Endothelial cell of umbilical vein (primary cell): ENCODE results near the gene TMEM87A. TPM values are rescaled to one million over a fixed set of nuclear protein-coding genes. Genes with fewer than 3 reads are reported as not detected.
A peak's percentile ranks its signal among the peaks of the same experiment; 100 is the strongest.

Source experiments
- BruUV-seq: library from RNA; stranded (reverse); fragments of 400-500 nt; replicated peaks from 2 replicates; lab custom pipeline; 2021; lab: Mats Ljungman, UMichigan
- CTCF ChIA-PET: fragments of 300-600, 350-600 bp; sonication (Branson Sonifier 250); formaldehyde crosslinking; loops from one replicate; lab custom pipeline; 2021; ENCODE audit warnings: antibody characterized with exemption, inconsistent platforms; lab: Charles Lee
- POLR2A ChIA-PET: fragments of 300-600, 350-600 bp; sonication (Branson Sonifier 250); formaldehyde crosslinking; loops from one replicate; lab custom pipeline; 2021; ENCODE audit warnings: antibody characterized with exemption, inconsistent platforms; lab: Charles Lee
- DNase-seq: peaks from one replicate; pipeline ENCODE4 v3.0.0-alpha.2; 2011; ENCODE audit warnings: low read depth, low spot score
- FAIRE-seq: peaks from 2 replicates; lab custom pipeline; 2011; peaks lifted over from hg19 to GRCh38; lab: Jason Lieb, UNC
- H2AFZ ChIP-seq: 2 replicates; pipeline ENCODE4 v1.6.0; 2012; ENCODE audit warnings: low read depth, low read length, control low read depth, inconsistent platforms
- H3K27ac ChIP-seq: 2 replicates; pipeline ENCODE4 v1.5.1; 2011; ENCODE audit warnings: low read depth, mild to moderate bottlenecking, control low read depth, low read length, moderate library complexity; ENCODE audit not compliant: insufficient read depth
- H3K27me3 ChIP-seq, 2 experiments: 2 replicates each; pipeline versions ENCODE4 v1.6.0 to v1.6.1; 2011; ENCODE audit warnings: low read length in 2 of 2, mixed read lengths in 1 of 2; ENCODE audit not compliant: control insufficient read depth in 2 of 2, insufficient read depth in 2 of 2
- H3K36me3 ChIP-seq, 2 experiments: 2 replicates in 1 of 2; 3 replicates in 1 of 2; pipeline ENCODE4 v1.5.1; 2011; ENCODE audit warnings: low read length in 2 of 2, mild to moderate bottlenecking in 1 of 2, moderate library complexity in 1 of 2; ENCODE audit not compliant: control insufficient read depth in 2 of 2, insufficient read depth in 2 of 2; ENCODE audit errors: extremely low read depth in 1 of 2
- H3K4me1 ChIP-seq: 3 replicates; pipeline ENCODE4 v1.5.1; 2011; ENCODE audit warnings: mild to moderate bottlenecking, low read length; ENCODE audit not compliant: control insufficient read depth, insufficient read depth; ENCODE audit errors: extremely low read depth
- H3K4me2 ChIP-seq: 2 replicates; pipeline ENCODE4 v1.6.1; 2011; ENCODE audit warnings: low read length, control low read depth, mixed read lengths; ENCODE audit not compliant: insufficient read depth
- H3K4me3 ChIP-seq, 3 experiments: fragments of 200-600 bp in 1 of 3; sonication (generic), shearing (Covaris generic) in 1 of 3; replicated peaks in 1 of 3; 2 replicates each; pipeline ENCODE4 v1.5.1; 2011 to 2016; ENCODE audit warnings: control low read depth in 3 of 3, low read length in 3 of 3, mild to moderate bottlenecking in 2 of 3, inconsistent platforms in 1 of 3, low read depth in 1 of 3, moderate library complexity in 1 of 3; ENCODE audit not compliant: insufficient read depth in 1 of 3
- H3K79me2 ChIP-seq: 2 replicates; pipeline ENCODE4 v1.6.0; 2012; ENCODE audit warnings: low read length, inconsistent platforms; ENCODE audit not compliant: control insufficient read depth, insufficient read depth
- H3K9ac ChIP-seq: replicated peaks from 2 replicates; pipeline ENCODE3; 2011; ENCODE audit warnings: low read length, control low read depth; ENCODE audit not compliant: insufficient read depth; ENCODE audit errors: extremely low read depth
- H3K9me1 ChIP-seq: replicated peaks from 3 replicates; pipeline ENCODE4 v1.6.0; 2011; ENCODE audit warnings: mild to moderate bottlenecking, low read length; ENCODE audit not compliant: control insufficient read depth, insufficient read depth; ENCODE audit errors: extremely low read depth
- H3K9me3 ChIP-seq: replicated peaks from 2 replicates; pipeline ENCODE4 v1.5.1; 2012; ENCODE audit warnings: low read length, inconsistent platforms; ENCODE audit not compliant: control insufficient read depth, insufficient read depth
- H4K20me1 ChIP-seq: replicated peaks from 2 replicates; pipeline ENCODE3; 2011; ENCODE audit warnings: mild to moderate bottlenecking, low read length; ENCODE audit not compliant: control insufficient read depth, insufficient read depth; ENCODE audit errors: extremely low read depth
- EZH2 ChIP-seq: IDR thresholded peaks from 2 replicates; pipeline ENCODE4 v1.6.1; 2012; ENCODE audit warnings: borderline replicate concordance, low read depth, mild to moderate bottlenecking, moderate library complexity, low read length, inconsistent platforms; ENCODE audit not compliant: severe bottlenecking
- FOS ChIP-seq: IDR thresholded peaks from 2 replicates; pipeline ENCODE4 v1.6.1; 2011; ENCODE audit warnings: mild to moderate bottlenecking, low read length, moderate library complexity, borderline replicate concordance; ENCODE audit not compliant: insufficient read depth
- GATA2 ChIP-seq: IDR thresholded peaks from 2 replicates; pipeline ENCODE4 v1.7.0; 2011; ENCODE audit warnings: low read depth, mild to moderate bottlenecking, moderate library complexity, mixed read lengths, low read length; ENCODE audit not compliant: insufficient read length, insufficient read depth
- JUN ChIP-seq: IDR thresholded peaks from 2 replicates; pipeline ENCODE4 v1.6.1; 2011; ENCODE audit warnings: borderline replicate concordance, low read depth; ENCODE audit not compliant: insufficient read length, insufficient read depth
- POLR2A ChIP-seq: IDR thresholded peaks from 2 replicates; pipeline ENCODE4 v1.6.1; 2012; ENCODE audit warnings: low read depth, mild to moderate bottlenecking, control low read depth, low read length
- dilution Hi-C: fragments of 300-500 bp; cut with MboI; formaldehyde crosslinking; loops from one replicate; pipeline ENCODE4 v1.15.0; 2019; ENCODE audit warnings: low sequenced_read_pairs; ENCODE audit not compliant: extremely low pct_ligation_motif_present
- intact Hi-C: fragments of 100-400 bp; cut with micrococcal nuclease; formaldehyde crosslinking; loops from one replicate; pipeline ENCODE4 v1.10.0; 2022
- polyA plus RNA-seq, 4 experiments: library from polyadenylated mRNA; depleted of rRNA in 3 of 4; stranded (reverse) in 3 of 4; unstranded in 1 of 4; fragments of >200 nt; gene quantifications; 2 replicates each; pipeline versions ENCODE4 v1.2.1 to v1.2.3, GENCODE V29; 2011 to 2012; ENCODE audit warnings: missing spikeins in 1 of 4
- total RNA-seq: library from RNA; stranded (reverse); gene quantifications from 2 replicates; pipeline ENCODE4 v1.2.3, GENCODE V29; 2021
- TF ChIP-seq, protein P1 (sequence below): IDR thresholded peaks from 2 replicates; pipeline ENCODE4 v1.6.1; 2011; ENCODE audit not compliant: insufficient read depth, insufficient read length

Gene TMEM87A
- total and polyA plus RNA-seq, 2 donors (not counting 3 experiments of a cell fraction or from before 2014, with no cell fraction given) = 22.3 to 41.1 TPM

DNA sequence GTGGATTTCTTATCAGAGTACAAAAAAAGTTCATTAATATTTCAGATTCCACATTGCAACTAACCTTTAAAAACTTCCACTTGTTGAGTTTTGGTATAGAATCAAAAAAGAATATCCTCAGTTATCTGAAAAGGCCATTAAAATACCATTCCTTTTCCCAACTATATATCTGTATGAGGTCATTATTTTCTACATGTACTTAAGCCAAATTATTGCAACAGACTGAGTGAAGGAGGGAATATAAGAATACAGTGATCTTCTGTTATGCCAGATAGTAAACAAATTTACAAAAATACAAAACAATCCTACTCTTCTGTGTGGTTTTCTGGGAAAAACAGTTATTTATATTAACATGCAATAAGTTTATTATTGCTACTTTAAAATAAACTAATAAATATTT lies 5.9 kb downstream of the TMEM87A start:
- Histone ChIP-seq H3K4me2 (no peak overlapping the region), H4K20me1 (no peaks in the 10 kb centered on the region), H3K9me1 (no peaks in the 10 kb centered on the region), H3K4me3 (no peak overlapping the region), H2AFZ (no peak overlapping the region), H3K4me1 (peaks cover 16% of the 10 kb centered on the region), H3K27ac (no peak overlapping the region), H3K9me3 (no peaks in the 10 kb centered on the region), H3K36me3 (peaks cover 2 to 12% of the 10 kb centered on the region in 2 experiments), H3K79me2 (peaks cover 48% of the 10 kb centered on the region), H3K27me3 (no peaks in the 10 kb centered on the region), H3K9ac (no peak overlapping the region)
- CTCF ChIA-PET = no interaction called here
- no TSS peak for BruUV-seq
- no peak for DNase-seq
- intact Hi-C loops (no loop called here), dilution Hi-C loops (no loop called here)
- POLR2A ChIA-PET = no interaction called here
- no peak for FAIRE-seq
- TF ChIP-seq POLR2A (no peak), EZH2 (no peak)
- TF ChIP-seq, protein P1, sequence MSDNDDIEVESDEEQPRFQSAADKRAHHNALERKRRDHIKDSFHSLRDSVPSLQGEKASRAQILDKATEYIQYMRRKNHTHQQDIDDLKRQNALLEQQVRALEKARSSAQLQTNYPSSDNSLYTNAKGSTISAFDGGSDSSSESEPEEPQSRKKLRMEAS = no peak

DNA sequence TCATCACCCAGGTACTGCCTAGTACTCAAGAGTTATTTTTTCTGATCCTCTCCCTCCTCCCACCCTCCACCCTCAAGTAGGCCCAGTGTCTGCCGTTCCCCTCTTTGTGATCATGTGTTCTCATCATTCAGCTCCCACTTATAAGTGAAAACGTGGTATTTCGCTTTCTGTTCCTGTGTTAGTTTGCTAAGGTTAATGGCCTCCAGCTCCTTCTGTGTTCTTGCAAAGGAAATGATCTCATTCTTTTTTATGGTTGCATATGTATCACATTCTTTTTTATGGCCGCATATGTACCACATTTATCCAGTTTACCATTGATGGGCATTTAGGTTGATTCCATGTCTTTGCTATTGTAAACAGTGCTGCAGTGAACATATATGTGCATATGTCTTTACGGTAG lies 8.4 kb downstream of the TMEM87A start:
- no peak for FAIRE-seq
- Histone ChIP-seq H3K9me1 (no peaks in the 10 kb centered on the region), H4K20me1 (no peaks in the 10 kb centered on the region), H3K27ac (no peak overlapping the region), H3K9ac (no peak overlapping the region), H3K4me1 (no peaks in the 10 kb centered on the region), H3K9me3 (no peaks in the 10 kb centered on the region), H3K27me3 (no peaks in the 10 kb centered on the region), H3K4me2 (no peak overlapping the region), H3K36me3 (peaks cover 5 to 18% of the 10 kb centered on the region in 2 experiments), H2AFZ (no peak overlapping the region), H3K4me3 (no peak overlapping the region), H3K79me2 (peaks cover 23% of the 10 kb centered on the region)
- BruUV-seq = no TSS peak
- dilution Hi-C loops = no loop called here
- intact Hi-C loops = no loop called here
- TF ChIP-seq FOS (no peak), GATA2 (no peak), JUN (peak; percentile 21)
- DNase-seq = peak; percentile 11
- CTCF ChIA-PET = interaction anchor here (0.9 to 1.7 kb wide), 2 partner anchors 45 to 120 kb away, joined by 3 to 4 read pairs; no protein-coding TSS in a partner anchor
- POLR2A ChIA-PET = interaction anchor here (0.7 kb wide), 1 partner anchor 9 kb away, joined by 3 read pairs; the partner anchor contains the start of gene TMEM87A
